Suprapubic skin (tissue), 4 donors: ENCODE results near the gene IL3RA.
"Not testable (repeated sequence)": the region's sequence is repeated elsewhere in the genome, so short reads cannot be mapped to it uniquely, and the experiment has no call there.

Experiments used
- POLR2A ChIP-seq, 2 donors: fragments of 450-650 bp; IDR thresholded peaks; one replicate each; pipeline ENCODE4 v1.6.1; 2017; ENCODE audit warnings: antibody characterized with exemption in 2 of 2, mild to moderate bottlenecking in 2 of 2, moderate library complexity in 2 of 2
- POLR2AphosphoS5 ChIP-seq, 3 donors: sonication (generic); formaldehyde crosslinking; IDR thresholded peaks; one replicate each; pipeline ENCODE4 v1.6.1; 2017; ENCODE audit warnings: antibody characterized with exemption in 3 of 3
- TF ChIP-seq, protein P1 (sequence below), 2 donors: fragments of 200-600 bp in 1 of 2; fragments of 450-650 bp in 1 of 2; sonication (generic) in 1 of 2; IDR thresholded peaks; one replicate each; pipeline ENCODE4 v1.5.1; 2016 to 2019; ENCODE audit warnings: antibody characterized with exemption in 2 of 2, mild to moderate bottlenecking in 1 of 2, moderate library complexity in 1 of 2

DNA sequence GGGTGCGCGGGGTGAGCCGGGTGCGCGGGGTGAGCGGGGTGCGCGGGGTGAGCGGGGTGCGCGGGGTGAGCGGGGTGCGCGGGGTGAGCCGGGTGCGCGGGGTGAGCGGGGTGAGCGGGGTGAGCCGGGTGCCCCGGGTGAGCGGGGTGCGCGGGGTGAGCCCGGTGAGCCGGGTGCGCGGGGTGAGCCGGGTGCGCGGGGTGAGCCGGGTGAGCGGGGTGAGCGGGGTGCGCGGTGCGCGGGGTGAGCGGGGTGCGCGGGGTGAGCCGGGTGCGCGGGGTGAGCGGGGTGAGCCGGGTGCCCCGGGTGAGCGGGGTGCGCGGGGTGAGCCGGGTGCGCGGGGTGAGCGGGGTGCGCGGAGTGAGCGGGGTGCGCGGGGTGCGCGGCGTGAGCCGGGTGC, 29.8 kb downstream of the IL3RA start:
- TF ChIP-seq, protein P1, sequence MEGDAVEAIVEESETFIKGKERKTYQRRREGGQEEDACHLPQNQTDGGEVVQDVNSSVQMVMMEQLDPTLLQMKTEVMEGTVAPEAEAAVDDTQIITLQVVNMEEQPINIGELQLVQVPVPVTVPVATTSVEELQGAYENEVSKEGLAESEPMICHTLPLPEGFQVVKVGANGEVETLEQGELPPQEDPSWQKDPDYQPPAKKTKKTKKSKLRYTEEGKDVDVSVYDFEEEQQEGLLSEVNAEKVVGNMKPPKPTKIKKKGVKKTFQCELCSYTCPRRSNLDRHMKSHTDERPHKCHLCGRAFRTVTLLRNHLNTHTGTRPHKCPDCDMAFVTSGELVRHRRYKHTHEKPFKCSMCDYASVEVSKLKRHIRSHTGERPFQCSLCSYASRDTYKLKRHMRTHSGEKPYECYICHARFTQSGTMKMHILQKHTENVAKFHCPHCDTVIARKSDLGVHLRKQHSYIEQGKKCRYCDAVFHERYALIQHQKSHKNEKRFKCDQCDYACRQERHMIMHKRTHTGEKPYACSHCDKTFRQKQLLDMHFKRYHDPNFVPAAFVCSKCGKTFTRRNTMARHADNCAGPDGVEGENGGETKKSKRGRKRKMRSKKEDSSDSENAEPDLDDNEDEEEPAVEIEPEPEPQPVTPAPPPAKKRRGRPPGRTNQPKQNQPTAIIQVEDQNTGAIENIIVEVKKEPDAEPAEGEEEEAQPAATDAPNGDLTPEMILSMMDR (IDR thresholded peaks at IDR 0.05) = not testable (repeated sequence)
- TF ChIP-seq POLR2A, POLR2AphosphoS5 (IDR thresholded peaks at IDR 0.05): not testable (repeated sequence)
